ENCODE data around the gene CAT.

- TF ChIP-seq POLR2A (IDR thresholded peaks at IDR 0.05), result no peak
- TF ChIP-seq CTCF (IDR thresholded peaks at IDR 0.05), result no peak
- no peak for TF ChIP-seq POLR2AphosphoS5 (IDR thresholded peaks at IDR 0.05; ENCODE audit: insufficient read depth in 1 of 2, low read depth in 1 of 2)
Measured at GRCh38 chr11:34495239-34495723, 56.5 kb downstream of the CAT start.

All from vagina (tissue), 2 donors.